HepG2 (cell line): ENCODE data around the gene LCN2. TPM values are rescaled to one million over a fixed set of nuclear protein-coding genes. Genes with fewer than 3 reads are reported as not detected.

Source experiments
- AGO2 ChIP-seq: fragments of 200-400 bp; formaldehyde crosslinking; optimal IDR thresholded peaks from 2 replicates; pipeline ENCODE3; 2017; ENCODE audit warnings: mild to moderate bottlenecking, low read depth, low read length, moderate library complexity
- ETV6 ChIP-seq: sonication (generic); formaldehyde crosslinking; conservative IDR thresholded peaks from 2 replicates; pipeline ENCODE4 v1.4.0; 2020; ENCODE audit warnings: missing genetic modification reagents
- SP2 ChIP-seq: sonication (generic); formaldehyde crosslinking; IDR thresholded peaks from 2 replicates; pipeline ENCODE4 v1.5.1; 2020; ENCODE audit warnings: mild to moderate bottlenecking, missing genetic modification reagents
- SP4 ChIP-seq: sonication (generic); formaldehyde crosslinking; IDR thresholded peaks from 2 replicates; pipeline ENCODE4 v1.8.1; 2023; ENCODE audit warnings: mild to moderate bottlenecking, missing genetic modification reagents
- SRF ChIP-seq: IDR thresholded peaks from 2 replicates; pipeline ENCODE4 v1.6.1; 2011; ENCODE audit warnings: mild to moderate bottlenecking, low read depth, low read length, moderate library complexity
- TBX2 ChIP-seq: sonication (generic); formaldehyde crosslinking; IDR thresholded peaks from 2 replicates; pipeline ENCODE4 v1.5.0; 2020; ENCODE audit warnings: missing genetic modification reagents, mild to moderate bottlenecking, borderline replicate concordance
- ZMYM2 ChIP-seq: sonication (generic); formaldehyde crosslinking; IDR thresholded peaks from 2 replicates; pipeline ENCODE4 v1.8.0; 2022; ENCODE audit warnings: mild to moderate bottlenecking, missing genetic modification reagents
- ZNF12 ChIP-seq: sonication (generic); formaldehyde crosslinking; IDR thresholded peaks from 2 replicates; pipeline ENCODE4 v1.5.0; 2020; ENCODE audit warnings: missing genetic modification reagents
- ZNF207 ChIP-seq: fragments of 450-650 bp; IDR thresholded peaks from 2 replicates; pipeline ENCODE4 v1.6.1; 2016; ENCODE audit warnings: antibody characterized with exemption, borderline replicate concordance
- ZNF577 ChIP-seq: sonication (generic); formaldehyde crosslinking; IDR thresholded peaks from 2 replicates; pipeline ENCODE4 v1.4.0; 2020; ENCODE audit warnings: mild to moderate bottlenecking, low read depth, missing genetic modification reagents, borderline replicate concordance
- ZNF772 ChIP-seq: sonication (generic); formaldehyde crosslinking; IDR thresholded peaks from 2 replicates; pipeline ENCODE4 v1.5.0; 2020; ENCODE audit warnings: mild to moderate bottlenecking, missing genetic modification reagents
- polyA plus RNA-seq, 8 experiments: library from polyadenylated mRNA; depleted of rRNA in 3 of 8; stranded (reverse) in 7 of 8; unstranded in 1 of 8; fragments of >200 nt; fragmentation: Illumina TruSeq in 4 of 8; extraction: Trizol in 4 of 8; gene quantifications; 2 replicates each; pipeline versions ENCODE4 v1.2.1 to v1.2.3, GENCODE V29; 2011 to 2016; ENCODE audit warnings: low read depth in 4 of 8, missing spikeins in 1 of 8, mixed read lengths in 1 of 8; ENCODE audit not compliant: insufficient read depth in 1 of 8
- total RNA-seq, 5 experiments: library from RNA; depleted of rRNA; stranded (reverse); fragments of >200 nt; fragmentation: Illumina TruSeq; extraction: Trizol; gene quantifications; 2 replicates each; pipeline ENCODE4 v1.2.3, GENCODE V29; 2016; ENCODE audit warnings: low read depth in 1 of 5
- TF ChIP-seq, protein P1 (sequence below): sonication (generic); formaldehyde crosslinking; conservative IDR thresholded peaks from 2 replicates; pipeline ENCODE4 v1.8.0; 2022; ENCODE audit warnings: mild to moderate bottlenecking, moderate library complexity, missing genetic modification reagents
- TF ChIP-seq, protein P2 (sequence below): sonication (generic); formaldehyde crosslinking; IDR thresholded peaks from 2 replicates; pipeline ENCODE4 v1.5.0; 2020; ENCODE audit warnings: missing genetic modification reagents, mild to moderate bottlenecking, borderline replicate concordance
- TF ChIP-seq, protein P3 (sequence below): sonication (generic); formaldehyde crosslinking; IDR thresholded peaks from 2 replicates; pipeline ENCODE4 v1.4.0; 2020; ENCODE audit warnings: low read depth, missing genetic modification reagents
- TF ChIP-seq, protein P4 (sequence below): sonication (generic); formaldehyde crosslinking; IDR thresholded peaks from 2 replicates; pipeline ENCODE4 v1.8.0; 2022; ENCODE audit warnings: mild to moderate bottlenecking, missing genetic modification reagents, moderate library complexity
- TF ChIP-seq, protein P5 (sequence below): sonication (generic); formaldehyde crosslinking; IDR thresholded peaks from 2 replicates; pipeline ENCODE4 v1.8.0; 2023; ENCODE audit warnings: mild to moderate bottlenecking, missing genetic modification reagents
- TF ChIP-seq, protein P6 (sequence below): sonication (generic); formaldehyde crosslinking; IDR thresholded peaks from 2 replicates; pipeline ENCODE4 v1.8.1; 2023; ENCODE audit warnings: missing genetic modification reagents, inconsistent platforms, borderline replicate concordance
- TF ChIP-seq, protein P7 (sequence below): sonication (generic); formaldehyde crosslinking; IDR thresholded peaks from 2 replicates; pipeline ENCODE4 v1.5.0; 2020; ENCODE audit warnings: missing genetic modification reagents, mild to moderate bottlenecking, borderline replicate concordance

Gene LCN2
- total and polyA plus RNA-seq, 2 of the 13 experiments (the other 11 are each of a cell fraction or from before 2014, with no cell fraction given), result 0.38 to 1.4 TPM

DNA sequence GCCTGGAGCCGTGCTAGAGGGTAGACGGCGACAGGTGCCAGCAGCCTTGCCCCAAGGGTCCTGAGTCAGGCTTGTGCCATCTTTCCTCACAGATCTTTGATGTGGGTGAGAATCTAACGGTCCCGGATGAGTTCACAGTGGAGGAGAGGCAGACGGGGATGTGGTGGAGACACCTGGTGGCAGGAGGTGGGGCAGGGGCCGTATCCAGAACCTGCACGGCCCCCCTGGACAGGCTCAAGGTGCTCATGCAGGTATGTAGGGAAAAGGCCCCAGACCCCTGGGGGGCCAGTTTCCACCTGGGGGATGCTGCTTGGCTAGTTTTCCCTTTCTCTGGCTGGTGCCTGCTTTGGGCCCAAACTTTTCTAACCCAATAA is 45.7 kb upstream of the LCN2 start (continued):
- TF ChIP-seq, protein P1, sequence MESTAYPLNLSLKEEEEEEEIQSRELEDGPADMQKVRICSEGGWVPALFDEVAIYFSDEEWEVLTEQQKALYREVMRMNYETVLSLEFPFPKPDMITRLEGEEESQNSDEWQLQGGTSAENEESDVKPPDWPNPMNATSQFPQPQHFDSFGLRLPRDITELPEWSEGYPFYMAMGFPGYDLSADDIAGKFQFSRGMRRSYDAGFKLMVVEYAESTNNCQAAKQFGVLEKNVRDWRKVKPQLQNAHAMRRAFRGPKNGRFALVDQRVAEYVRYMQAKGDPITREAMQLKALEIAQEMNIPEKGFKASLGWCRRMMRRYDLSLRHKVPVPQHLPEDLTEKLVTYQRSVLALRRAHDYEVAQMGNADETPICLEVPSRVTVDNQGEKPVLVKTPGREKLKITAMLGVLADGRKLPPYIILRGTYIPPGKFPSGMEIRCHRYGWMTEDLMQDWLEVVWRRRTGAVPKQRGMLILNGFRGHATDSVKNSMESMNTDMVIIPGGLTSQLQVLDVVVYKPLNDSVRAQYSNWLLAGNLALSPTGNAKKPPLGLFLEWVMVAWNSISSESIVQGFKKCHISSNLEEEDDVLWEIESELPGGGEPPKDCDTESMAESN (CRISPR knock-in tag), result no peak
- peak; percentile 25 for TF ChIP-seq AGO2
- no peak for TF ChIP-seq ZMYM2 (CRISPR knock-in tag)
- TF ChIP-seq, protein P2, sequence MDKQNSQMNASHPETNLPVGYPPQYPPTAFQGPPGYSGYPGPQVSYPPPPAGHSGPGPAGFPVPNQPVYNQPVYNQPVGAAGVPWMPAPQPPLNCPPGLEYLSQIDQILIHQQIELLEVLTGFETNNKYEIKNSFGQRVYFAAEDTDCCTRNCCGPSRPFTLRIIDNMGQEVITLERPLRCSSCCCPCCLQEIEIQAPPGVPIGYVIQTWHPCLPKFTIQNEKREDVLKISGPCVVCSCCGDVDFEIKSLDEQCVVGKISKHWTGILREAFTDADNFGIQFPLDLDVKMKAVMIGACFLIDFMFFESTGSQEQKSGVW (CRISPR knock-in tag), result no peak
- no peak for TF ChIP-seq ZNF207
- no peak for TF ChIP-seq ZNF12
- no peak for TF ChIP-seq SRF
- TF ChIP-seq TBX2 (CRISPR knock-in tag), result no peak
- TF ChIP-seq SP4 (CRISPR knock-in tag), result no peak; the same call in 1 of the 2 replicates
- TF ChIP-seq ZNF772 (CRISPR knock-in tag), result no peak
- no peak for TF ChIP-seq ZNF577 (CRISPR knock-in tag)
- TF ChIP-seq, protein P3, sequence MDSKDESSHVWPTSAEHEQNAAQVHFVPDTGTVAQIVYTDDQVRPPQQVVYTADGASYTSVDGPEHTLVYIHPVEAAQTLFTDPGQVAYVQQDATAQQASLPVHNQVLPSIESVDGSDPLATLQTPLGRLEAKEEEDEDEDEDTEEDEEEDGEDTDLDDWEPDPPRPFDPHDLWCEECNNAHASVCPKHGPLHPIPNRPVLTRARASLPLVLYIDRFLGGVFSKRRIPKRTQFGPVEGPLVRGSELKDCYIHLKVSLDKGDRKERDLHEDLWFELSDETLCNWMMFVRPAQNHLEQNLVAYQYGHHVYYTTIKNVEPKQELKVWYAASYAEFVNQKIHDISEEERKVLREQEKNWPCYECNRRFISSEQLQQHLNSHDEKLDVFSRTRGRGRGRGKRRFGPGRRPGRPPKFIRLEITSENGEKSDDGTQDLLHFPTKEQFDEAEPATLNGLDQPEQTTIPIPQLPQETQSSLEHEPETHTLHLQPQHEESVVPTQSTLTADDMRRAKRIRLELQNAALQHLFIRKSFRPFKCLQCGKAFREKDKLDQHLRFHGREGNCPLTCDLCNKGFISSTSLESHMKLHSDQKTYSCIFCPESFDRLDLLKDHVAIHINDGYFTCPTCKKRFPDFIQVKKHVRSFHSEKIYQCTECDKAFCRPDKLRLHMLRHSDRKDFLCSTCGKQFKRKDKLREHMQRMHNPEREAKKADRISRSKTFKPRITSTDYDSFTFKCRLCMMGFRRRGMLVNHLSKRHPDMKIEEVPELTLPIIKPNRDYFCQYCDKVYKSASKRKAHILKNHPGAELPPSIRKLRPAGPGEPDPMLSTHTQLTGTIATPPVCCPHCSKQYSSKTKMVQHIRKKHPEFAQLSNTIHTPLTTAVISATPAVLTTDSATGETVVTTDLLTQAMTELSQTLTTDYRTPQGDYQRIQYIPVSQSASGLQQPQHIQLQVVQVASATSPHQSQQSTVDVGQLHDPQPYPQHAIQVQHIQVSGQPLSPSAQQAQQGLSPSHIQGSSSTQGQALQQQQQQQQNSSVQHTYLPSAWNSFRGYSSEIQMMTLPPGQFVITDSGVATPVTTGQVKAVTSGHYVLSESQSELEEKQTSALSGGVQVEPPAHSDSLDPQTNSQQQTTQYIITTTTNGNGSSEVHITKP (CRISPR knock-in tag), result no peak
- TF ChIP-seq, protein P4, sequence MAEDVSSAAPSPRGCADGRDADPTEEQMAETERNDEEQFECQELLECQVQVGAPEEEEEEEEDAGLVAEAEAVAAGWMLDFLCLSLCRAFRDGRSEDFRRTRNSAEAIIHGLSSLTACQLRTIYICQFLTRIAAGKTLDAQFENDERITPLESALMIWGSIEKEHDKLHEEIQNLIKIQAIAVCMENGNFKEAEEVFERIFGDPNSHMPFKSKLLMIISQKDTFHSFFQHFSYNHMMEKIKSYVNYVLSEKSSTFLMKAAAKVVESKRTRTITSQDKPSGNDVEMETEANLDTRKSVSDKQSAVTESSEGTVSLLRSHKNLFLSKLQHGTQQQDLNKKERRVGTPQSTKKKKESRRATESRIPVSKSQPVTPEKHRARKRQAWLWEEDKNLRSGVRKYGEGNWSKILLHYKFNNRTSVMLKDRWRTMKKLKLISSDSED (CRISPR knock-in tag), result no peak
- TF ChIP-seq ETV6 (CRISPR knock-in tag), result no peak
- TF ChIP-seq, protein P5, sequence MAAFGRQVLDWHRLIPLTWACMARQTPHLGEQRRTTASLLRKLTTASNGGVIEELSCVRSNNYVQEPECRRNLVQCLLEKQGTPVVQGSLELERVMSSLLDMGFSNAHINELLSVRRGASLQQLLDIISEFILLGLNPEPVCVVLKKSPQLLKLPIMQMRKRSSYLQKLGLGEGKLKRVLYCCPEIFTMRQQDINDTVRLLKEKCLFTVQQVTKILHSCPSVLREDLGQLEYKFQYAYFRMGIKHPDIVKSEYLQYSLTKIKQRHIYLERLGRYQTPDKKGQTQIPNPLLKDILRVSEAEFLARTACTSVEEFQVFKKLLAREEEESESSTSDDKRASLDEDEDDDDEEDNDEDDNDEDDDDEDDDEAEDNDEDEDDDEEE (CRISPR knock-in tag), result 0 out of 2 replicates have a peak, but pooled peaks have one; percentile 17
- no peak for TF ChIP-seq SP2 (CRISPR knock-in tag)
- TF ChIP-seq, protein P6, sequence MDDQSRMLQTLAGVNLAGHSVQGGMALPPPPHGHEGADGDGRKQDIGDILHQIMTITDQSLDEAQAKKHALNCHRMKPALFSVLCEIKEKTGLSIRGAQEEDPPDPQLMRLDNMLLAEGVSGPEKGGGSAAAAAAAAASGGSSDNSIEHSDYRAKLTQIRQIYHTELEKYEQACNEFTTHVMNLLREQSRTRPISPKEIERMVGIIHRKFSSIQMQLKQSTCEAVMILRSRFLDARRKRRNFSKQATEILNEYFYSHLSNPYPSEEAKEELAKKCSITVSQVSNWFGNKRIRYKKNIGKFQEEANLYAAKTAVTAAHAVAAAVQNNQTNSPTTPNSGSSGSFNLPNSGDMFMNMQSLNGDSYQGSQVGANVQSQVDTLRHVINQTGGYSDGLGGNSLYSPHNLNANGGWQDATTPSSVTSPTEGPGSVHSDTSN, result no peak
- TF ChIP-seq, protein P7, sequence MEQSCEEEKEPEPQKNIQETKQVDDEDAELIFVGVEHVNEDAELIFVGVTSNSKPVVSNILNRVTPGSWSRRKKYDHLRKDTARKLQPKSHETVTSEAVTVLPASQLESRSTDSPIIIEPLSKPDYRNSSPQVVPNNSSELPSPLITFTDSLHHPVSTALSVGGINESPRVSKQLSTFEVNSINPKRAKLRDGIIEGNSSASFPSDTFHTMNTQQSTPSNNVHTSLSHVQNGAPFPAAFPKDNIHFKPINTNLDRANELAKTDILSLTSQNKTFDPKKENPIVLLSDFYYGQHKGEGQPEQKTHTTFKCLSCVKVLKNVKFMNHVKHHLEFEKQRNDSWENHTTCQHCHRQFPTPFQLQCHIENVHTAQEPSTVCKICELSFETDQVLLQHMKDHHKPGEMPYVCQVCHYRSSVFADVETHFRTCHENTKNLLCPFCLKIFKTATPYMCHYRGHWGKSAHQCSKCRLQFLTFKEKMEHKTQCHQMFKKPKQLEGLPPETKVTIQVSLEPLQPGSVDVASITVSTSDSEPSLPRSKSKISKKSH (CRISPR knock-in tag), result no peak
